Omental fat pad (tissue), 4 donors: ENCODE results near the gene ATG3. TPM values are rescaled to one million over a fixed set of nuclear protein-coding genes. Genes with fewer than 3 reads are reported as not detected.

Source experiments
- ATAC-seq: fragments of 150-250 bp; one replicate; pipeline ENCODE4 v1.9.1; 2016; ENCODE audit warnings: mild to moderate bottlenecking, moderate library complexity; ENCODE audit not compliant: low FRiP score
- DNase-seq: peaks from one replicate; pipeline ENCODE4 v3.0.0-alpha.2; 2019; ENCODE audit warnings: low spot score
- CTCF ChIP-seq, 3 donors: fragments of 450-650 bp; IDR thresholded peaks; one replicate each; pipeline ENCODE4 v1.5.1; 2016 to 2017; ENCODE audit warnings: antibody characterized with exemption in 3 of 3, mild to moderate bottlenecking in 3 of 3, moderate library complexity in 2 of 3
- total RNA-seq, 4 donors: library from RNA; depleted of rRNA; stranded (reverse); fragments of >200 nt; gene quantifications; one replicate each; pipeline ENCODE4 v1.1.0, GENCODE V29; 2016

ATG3 gene
- total RNA-seq, 4 donors from 2014 or later, result 59.1 to 80.5 (median 71.1) TPM

- no peak for DNase-seq
- no peak for ATAC-seq
- no peak for TF ChIP-seq CTCF (IDR thresholded peaks at IDR 0.05)
Observed at GRCh38 chr3:112489674-112490479, 71.9 kb downstream of the ATG3 start.

- no peak for ATAC-seq
Observed at GRCh38 chr3:112486811-112487505, 74.8 kb downstream of the ATG3 start.

GRCh38 chr3:112484352-112484751 is 77.4 kb downstream of the ATG3 start:
- ATAC-seq (no peak), DNase-seq (no peak)
- TF ChIP-seq CTCF (IDR thresholded peaks at IDR 0.05), result no peak

More at GRCh38 chr3:112486811-112487505, 74.8 kb downstream of the ATG3 start:
- no peak for DNase-seq
- TF ChIP-seq CTCF (IDR thresholded peaks at IDR 0.05), result no peak

GRCh38 chr3:112482675-112483074 is 79.1 kb downstream of the ATG3 start:
- no peak for TF ChIP-seq CTCF (IDR thresholded peaks at IDR 0.05)
- no peak for DNase-seq
- ATAC-seq, result no peak

Other genes starting within 250 kb of the ATG3 start
- gene CD200, start 228.8 kb downstream of the ATG3 start, total RNA-seq, result 10 to 100 TPM in 3 of 4 donors, 1 to 10 TPM in 1; 4.6 to 59.1 (median 31.4) TPM
- gene BTLA, start 62.5 kb downstream of the ATG3 start, total RNA-seq, result 1 to 10 TPM in 2 of 4 donors, under 1 TPM in 2; 0.32 to 1.7 (median 0.73) TPM
- gene SLC35A5, start 83 bp upstream of the ATG3 start, total RNA-seq, result 10 to 100 TPM; 21.9 to 43.4 (median 41.9) TPM
- gene CCDC80, start 79.2 kb upstream of the ATG3 start, total RNA-seq, result 100 to 1,000 TPM in 3 of 4 donors, 10 to 100 TPM in 1; 42.9 to 278 (median 225) TPM